Raji (cell line): ENCODE results near the gene LEF1.

Source experiments
- POLR2A ChIP-seq: IDR thresholded peaks from 2 replicates; pipeline ENCODE4 v1.6.1; 2011; ENCODE audit warnings: low read depth, low read length, control low read depth; ENCODE audit not compliant: insufficient read depth

The LEF1 gene

DNA sequence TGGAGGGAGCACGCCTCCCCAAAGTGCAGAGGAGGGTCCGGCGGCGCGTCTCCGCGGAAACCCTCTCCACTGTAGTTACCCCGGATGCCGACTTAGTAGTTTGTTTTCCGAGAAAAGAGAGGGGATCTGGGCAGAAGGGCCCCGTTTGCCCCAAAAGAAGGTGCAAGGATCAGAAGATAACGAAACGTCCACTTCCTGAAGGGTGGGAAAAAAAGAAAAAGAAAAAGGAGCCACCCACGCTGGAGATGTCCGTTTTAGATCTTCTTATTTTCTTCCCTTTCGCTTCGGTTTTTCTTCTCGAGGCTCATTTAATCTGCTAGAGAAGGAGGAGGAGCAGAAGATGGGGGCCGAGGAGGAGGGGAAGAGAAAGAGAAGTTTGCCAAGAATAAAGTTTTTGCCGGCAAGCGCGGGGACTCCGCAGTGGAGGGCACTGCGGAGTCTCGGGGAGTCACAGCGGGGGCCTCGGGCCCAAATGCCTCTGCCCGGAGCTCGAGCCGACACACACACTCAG, 517 bp downstream of the LEF1 start:
- TF ChIP-seq POLR2A = no peak

DNA sequence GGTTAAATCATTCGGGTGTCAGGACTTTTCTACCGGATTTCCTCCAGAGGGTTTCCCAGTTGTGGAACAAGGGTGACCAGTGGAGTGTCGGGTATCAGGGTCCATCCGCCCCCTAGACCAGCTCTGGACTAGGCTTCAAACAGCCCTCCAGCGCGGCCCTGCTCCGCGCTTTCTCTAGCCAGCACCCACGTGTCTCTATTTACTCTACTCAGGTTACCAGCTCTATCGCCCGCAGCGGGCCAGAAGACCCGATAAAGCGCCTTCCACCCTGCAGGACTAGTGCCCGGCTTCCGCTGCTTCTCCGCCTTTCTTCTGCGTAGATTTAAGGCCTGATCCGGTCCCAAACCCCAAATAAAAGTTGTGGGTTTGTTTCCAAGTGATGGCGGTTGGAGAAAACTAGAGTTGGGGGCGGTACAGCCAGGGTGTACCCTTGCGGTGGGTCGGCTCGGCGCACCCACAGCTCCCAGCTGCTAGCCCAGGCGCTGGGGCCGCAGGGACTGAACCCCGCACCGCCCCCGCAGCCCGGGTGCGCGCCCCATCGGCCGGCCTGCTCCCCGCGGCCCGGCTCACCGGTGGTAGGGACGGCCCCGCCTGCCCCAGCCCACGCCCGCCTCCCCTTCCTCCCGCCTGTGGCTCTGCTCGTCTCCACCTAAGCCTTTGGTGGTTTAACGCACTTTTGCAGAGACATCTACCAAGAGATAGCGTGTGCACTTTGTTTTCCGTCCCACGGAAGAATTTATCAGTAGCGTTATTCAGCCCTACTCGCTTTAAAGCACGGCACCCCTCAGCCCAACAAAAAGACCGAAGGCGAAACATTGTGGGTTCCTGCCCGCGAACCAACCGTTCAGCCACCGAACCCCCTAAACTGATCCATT, 2.1 kb downstream of the LEF1 start:
- TF ChIP-seq POLR2A = no peak

GRCh38 chr4:108166038-108166437, 2.7 kb downstream of the LEF1 start:
- TF ChIP-seq POLR2A = no peak

GRCh38 chr4:108165586-108165985, 3.1 kb downstream of the LEF1 start:
- TF ChIP-seq POLR2A = no peak

DNA sequence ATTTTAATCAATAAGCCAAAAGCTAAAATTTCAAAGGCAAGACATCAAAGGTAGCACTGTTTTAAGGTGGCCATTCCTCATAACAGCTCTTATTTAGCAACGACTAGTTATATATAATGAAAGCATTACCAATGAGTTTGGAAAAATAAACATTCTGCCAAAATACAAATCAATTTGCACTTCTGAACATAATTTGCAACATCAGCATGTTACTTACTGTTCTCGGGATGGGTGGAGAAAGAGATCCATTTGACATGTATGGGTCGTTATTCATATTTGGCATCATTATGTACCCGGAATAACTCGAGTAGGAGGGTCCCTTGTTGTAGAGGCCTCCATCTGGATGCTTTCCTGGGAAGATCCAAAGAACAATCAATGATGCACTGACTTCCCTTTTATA, 5.4 kb downstream of the LEF1 start:
- TF ChIP-seq POLR2A = no peak

DNA sequence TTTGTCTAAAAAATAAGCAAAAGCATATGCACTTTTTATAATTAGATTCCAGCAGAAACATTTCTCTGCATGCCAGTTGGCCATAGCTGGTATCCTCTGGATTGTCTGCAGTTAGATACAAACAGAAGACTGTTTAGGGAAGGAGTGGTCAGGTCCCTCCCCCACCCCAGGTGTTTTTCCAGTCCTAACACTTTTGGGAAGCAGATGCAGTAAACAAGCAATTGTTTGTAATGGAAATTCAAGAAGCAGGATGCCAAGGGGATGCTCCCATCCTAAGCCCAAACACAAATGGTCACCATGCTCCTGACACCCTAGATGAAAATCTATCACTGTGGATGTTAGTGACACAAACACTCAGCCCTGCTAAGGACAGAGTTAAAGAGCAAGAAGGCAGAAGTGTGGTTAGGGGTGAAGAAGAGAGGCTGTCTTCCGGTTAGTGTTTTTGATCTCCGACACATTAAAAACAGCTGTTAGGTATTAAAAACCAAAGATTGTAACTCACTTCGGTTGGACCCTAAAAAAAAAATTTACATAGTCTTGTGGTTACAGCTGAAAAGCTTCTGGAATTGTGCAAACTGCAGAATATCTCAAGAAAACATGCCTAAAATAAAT, 7.9 kb downstream of the LEF1 start:
- TF ChIP-seq POLR2A = no peak

DNA sequence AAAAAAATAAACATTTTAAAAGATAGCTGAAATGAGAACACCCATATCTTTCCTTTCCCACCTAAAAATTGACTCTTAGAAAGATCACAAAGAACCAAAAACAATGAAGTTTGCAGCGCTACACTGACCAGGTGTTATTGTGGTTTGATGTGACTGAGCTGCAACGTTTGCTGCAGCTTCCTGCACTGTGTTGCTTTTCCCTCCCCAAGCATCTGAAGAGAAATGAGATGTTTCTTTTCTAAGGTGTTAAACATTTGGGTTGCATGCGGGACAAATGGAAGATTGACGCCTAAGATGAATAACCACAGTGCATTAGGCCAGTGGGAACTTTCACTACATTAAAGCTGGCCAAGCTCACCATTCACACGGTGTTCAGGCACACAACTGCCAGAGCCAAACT, 8.9 kb downstream of the LEF1 start:
- no peak for TF ChIP-seq POLR2A

GRCh38 chr4:108157655-108158054, 11.1 kb downstream of the LEF1 start:
- no peak for TF ChIP-seq POLR2A

GRCh38 chr4:108156391-108156790, 12.3 kb downstream of the LEF1 start:
- TF ChIP-seq POLR2A = no peak

DNA sequence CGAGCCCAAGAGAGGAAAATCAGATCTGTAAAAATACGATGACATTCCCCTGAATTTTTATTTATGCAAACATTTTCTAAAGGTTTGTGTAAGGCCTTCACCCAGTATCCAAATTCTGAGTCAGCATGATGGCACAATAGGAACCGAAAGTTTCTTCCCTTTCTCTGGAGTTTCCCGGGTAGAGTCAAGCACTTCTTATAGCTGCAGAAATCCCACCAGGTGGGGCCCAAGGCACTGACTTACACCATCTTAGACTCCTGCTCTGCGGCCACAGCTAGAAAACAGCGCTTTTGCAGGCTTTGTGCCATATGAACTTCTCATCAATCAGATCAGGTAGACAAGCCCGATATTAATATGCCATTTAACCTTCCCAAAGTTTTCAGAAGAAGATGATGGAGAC, 13.4 kb downstream of the LEF1 start:
- TF ChIP-seq POLR2A = no peak

- no peak for TF ChIP-seq POLR2A
These were observed 15.8 kb downstream of the LEF1 start for GRCh38 chr4:108152980-108153379.

DNA sequence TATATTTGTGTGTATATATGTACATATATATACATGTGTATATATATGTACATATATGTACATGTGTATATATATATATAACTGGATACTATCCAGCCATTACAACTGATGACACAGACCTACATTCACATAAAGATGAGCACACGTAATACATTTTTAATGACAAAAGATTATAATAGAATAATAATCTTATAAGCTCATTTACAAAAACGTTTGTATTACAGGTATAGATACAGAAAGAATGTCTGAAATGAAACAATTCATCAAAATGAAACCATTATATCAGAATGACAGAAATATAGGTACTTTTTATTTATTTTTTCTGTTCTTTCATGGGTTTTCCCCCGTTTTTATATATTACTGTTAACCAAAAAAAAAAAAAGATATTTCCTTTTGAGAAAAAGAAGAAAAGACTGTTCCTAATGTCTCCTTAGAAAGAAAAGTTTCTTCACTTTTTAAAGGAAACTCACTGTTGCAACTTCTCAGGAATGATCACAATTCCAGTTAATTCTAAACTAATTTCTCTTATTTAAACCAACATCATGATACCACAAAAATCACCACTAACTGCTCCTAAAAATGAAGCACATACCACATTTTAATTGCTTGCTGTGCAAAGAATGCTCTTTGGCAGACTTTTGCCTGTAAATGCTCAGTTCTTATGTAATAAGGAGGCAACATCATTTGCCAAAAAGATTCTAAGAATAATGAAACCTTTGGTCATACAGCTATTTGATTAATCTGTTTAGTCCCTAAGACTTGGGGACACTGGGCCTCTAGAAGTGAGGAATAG, 18.9 kb downstream of the LEF1 start:
- TF ChIP-seq POLR2A = no peak

DNA sequence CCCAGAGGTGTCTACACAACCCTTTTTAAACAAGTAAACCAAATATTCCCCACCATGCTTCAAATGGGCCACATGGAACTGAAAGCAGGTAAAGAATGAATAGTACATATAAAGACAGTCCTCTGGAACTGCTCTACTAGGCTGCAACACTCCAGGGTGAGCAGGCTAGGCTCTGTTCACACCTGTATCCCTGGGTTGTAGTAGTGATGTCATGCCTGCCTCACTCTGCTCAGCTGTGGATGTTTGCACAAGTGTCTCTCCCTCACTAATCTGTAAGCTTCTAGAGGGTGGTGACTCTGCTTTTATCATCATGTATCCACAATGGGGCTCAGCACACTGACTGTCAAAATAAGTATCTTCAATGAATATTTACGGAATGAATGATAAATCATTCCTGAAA, 20.4 kb downstream of the LEF1 start:
- no peak for TF ChIP-seq POLR2A

GRCh38 chr4:108146819-108147218, 21.9 kb downstream of the LEF1 start:
- no peak for TF ChIP-seq POLR2A

DNA sequence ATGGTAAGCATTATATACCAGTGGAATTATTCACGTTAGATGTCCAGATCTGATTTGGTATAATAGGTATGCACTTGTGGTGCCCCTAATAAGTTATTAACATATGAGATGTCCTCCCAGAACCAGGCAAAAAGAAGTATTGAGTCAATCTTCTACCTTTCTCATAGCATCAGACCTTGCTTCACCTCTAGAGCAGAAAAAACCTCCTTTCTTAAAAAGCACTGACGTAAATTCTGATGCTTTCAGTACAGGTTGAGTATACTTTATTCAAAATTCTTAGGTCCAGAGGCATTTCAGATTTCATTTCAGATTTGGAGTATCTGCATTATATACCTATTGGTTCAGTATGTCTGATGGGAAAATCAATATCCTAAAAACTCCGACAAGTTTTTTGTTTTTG, 22.4 kb downstream of the LEF1 start:
- no peak for TF ChIP-seq POLR2A

DNA sequence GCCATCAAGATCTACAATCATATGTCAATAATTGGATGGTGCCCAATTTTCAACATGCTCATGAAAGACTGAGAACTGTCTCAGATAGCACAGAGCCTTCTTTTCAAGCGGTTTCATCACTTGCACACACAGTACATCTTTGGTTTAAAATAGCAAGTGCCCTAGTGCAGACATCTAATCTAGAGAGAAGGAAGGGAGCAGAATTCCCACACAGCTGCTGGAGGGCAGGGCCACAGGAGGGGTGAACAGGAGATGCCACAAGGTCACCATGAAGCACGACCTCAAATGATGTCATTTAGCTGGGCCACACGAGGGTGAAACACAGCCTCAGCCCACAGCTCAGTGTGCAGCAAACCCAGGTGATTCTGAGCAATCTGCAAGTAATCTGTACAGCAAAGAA, 24.3 kb downstream of the LEF1 start:
- no peak for TF ChIP-seq POLR2A
